Neutrophil (primary cell): ENCODE data around the gene CIB4.

Experiments used
- H3K27ac ChIP-seq: fragments of 200-600 bp; sonication (generic); 2 replicates; pipeline ENCODE4 v1.5.1; 2016; ENCODE audit warnings: mild to moderate bottlenecking, moderate library complexity
- H3K27me3 ChIP-seq: fragments of 200-600 bp; sonication (generic); 2 replicates; pipeline ENCODE4 v1.6.0; 2016; ENCODE audit warnings: mild to moderate bottlenecking
- H3K36me3 ChIP-seq: fragments of 200-600 bp; sonication (generic); 2 replicates; pipeline ENCODE4 v1.5.1; 2017
- H3K4me1 ChIP-seq, 2 experiments: fragments of 200-600 bp in 1 of 2; sonication (generic) in 1 of 2; 1 replicate in 1 of 2; 2 replicates in 1 of 2; pipeline versions ENCODE4 v1.5.1 to v1.6.1; 2013 to 2016; ENCODE audit warnings: low read depth in 1 of 2, low read length in 1 of 2, mild to moderate bottlenecking in 1 of 2, moderate library complexity in 1 of 2; ENCODE audit not compliant: control insufficient read depth in 1 of 2, insufficient read depth in 1 of 2
- H3K4me3 ChIP-seq, 2 experiments: fragments of 200-600 bp in 1 of 2; sonication (generic) in 1 of 2; 1 replicate in 1 of 2; 2 replicates in 1 of 2; pipeline ENCODE4 v1.5.1; 2013 to 2016; ENCODE audit warnings: low read depth in 1 of 2, low read length in 1 of 2, mild to moderate bottlenecking in 1 of 2, moderate library complexity in 1 of 2
- H3K9me3 ChIP-seq: fragments of 200-600 bp; sonication (generic); 2 replicates; pipeline ENCODE4 v1.5.1; 2016
- CTCF ChIP-seq: fragments of 200-600 bp; sonication (generic); IDR thresholded peaks from 2 replicates; pipeline ENCODE4 v1.5.1; 2016; ENCODE audit warnings: antibody characterized with exemption

Gene CIB4

GRCh38 chr2:26550276-26551015 lies 90.7 kb downstream of the CIB4 start:
- Histone ChIP-seq H3K27ac (no peak overlapping the region), H3K27me3 (peaks cover 27% of the 10 kb centered on the region), H3K4me3 (no peak overlapping the region), H3K36me3 (no peaks in the 10 kb centered on the region), H3K9me3 (no peaks in the 10 kb centered on the region), H3K4me1 (no peaks in the 10 kb centered on the region)
- TF ChIP-seq CTCF: no peak

GRCh38 chr2:26542676-26543505 lies 98.3 kb downstream of the CIB4 start:
- Histone ChIP-seq H3K9me3 (no peaks in the 10 kb centered on the region), H3K27me3 (peaks cover 35% of the 10 kb centered on the region), H3K4me3 (no peak overlapping the region), H3K4me1 (no peaks in the 10 kb centered on the region), H3K27ac (no peak overlapping the region), H3K36me3 (no peaks in the 10 kb centered on the region)
- TF ChIP-seq CTCF: no peak

GRCh38 chr2:26542194-26542455 lies 99.0 kb downstream of the CIB4 start:
- Histone ChIP-seq H3K4me1 (no peaks in the 10 kb centered on the region), H3K9me3 (no peaks in the 10 kb centered on the region), H3K36me3 (no peaks in the 10 kb centered on the region), H3K4me3 (no peak overlapping the region), H3K27ac (no peak overlapping the region), H3K27me3 (peaks cover 35% of the 10 kb centered on the region)
- no peak for TF ChIP-seq CTCF

GRCh38 chr2:26541401-26542193 lies 99.6 kb downstream of the CIB4 start:
- H3K4me1 ChIP-seq: no peaks in the 10 kb centered on the region
- H3K9me3 ChIP-seq: no peaks in the 10 kb centered on the region
- peaks cover 31% of the 10 kb centered on the region for H3K27me3 ChIP-seq
- H3K36me3 ChIP-seq: no peaks in the 10 kb centered on the region
- no peak overlapping the region for H3K4me3 ChIP-seq
- TF ChIP-seq CTCF: no peak
- no peak overlapping the region for H3K27ac ChIP-seq

- H3K4me1 ChIP-seq: no peaks in the 10 kb centered on the region
- TF ChIP-seq CTCF: no peak
Measured at GRCh38 chr2:26540961-26541360, 100.2 kb downstream of the CIB4 start.

More at GRCh38 chr2:26540961-26541360, 100.2 kb downstream of the CIB4 start:
- H3K27ac ChIP-seq: no peak overlapping the region
- peaks cover 26% of the 10 kb centered on the region for H3K27me3 ChIP-seq
- H3K4me3 ChIP-seq: no peak overlapping the region
- H3K9me3 ChIP-seq: no peaks in the 10 kb centered on the region
- no peaks in the 10 kb centered on the region for H3K36me3 ChIP-seq
